HG03103 (cell line): ENCODE data around the gene SRPK2.

Experiments used
- ATAC-seq: cut with Tn5 transposase; IDR thresholded peaks from one replicate; pipeline ENCODE4 v1.9.1; 2021; ENCODE audit warnings: low read depth; ENCODE audit not compliant: unreplicated experiment

The SRPK2 gene

GRCh38 chr7:105153531-105153930, 235.2 kb downstream of the SRPK2 start:
- no peak for ATAC-seq

- ATAC-seq, result no peak
These were observed 237.6 kb downstream of the SRPK2 start for GRCh38 chr7:105151152-105151551.

GRCh38 chr7:105149827-105150226, 238.9 kb downstream of the SRPK2 start:
- no peak for ATAC-seq

- ATAC-seq, result no peak
These were observed 247.7 kb downstream of the SRPK2 start for GRCh38 chr7:105141068-105141467.

GRCh38 chr7:105139381-105139780, 249.3 kb downstream of the SRPK2 start:
- no peak for ATAC-seq

- no peak for ATAC-seq
These were observed 250.8 kb downstream of the SRPK2 start for GRCh38 chr7:105137898-105138297.

- no peak for ATAC-seq
These were observed 252.5 kb downstream of the SRPK2 start for GRCh38 chr7:105136221-105136620.

- no peak for ATAC-seq
These were observed 254.6 kb downstream of the SRPK2 start for GRCh38 chr7:105133986-105134655.

GRCh38 chr7:105133358-105133757, 255.4 kb downstream of the SRPK2 start:
- ATAC-seq, result no peak

GRCh38 chr7:105132835-105133234, 255.9 kb downstream of the SRPK2 start:
- ATAC-seq, result no peak

- no peak for ATAC-seq
These were observed 256.4 kb downstream of the SRPK2 start for GRCh38 chr7:105132335-105132734.

- no peak for ATAC-seq
These were observed 256.8 kb downstream of the SRPK2 start for GRCh38 chr7:105131890-105132289.

- no peak for ATAC-seq
These were observed 257.6 kb downstream of the SRPK2 start for GRCh38 chr7:105131033-105131656.

GRCh38 chr7:105130580-105130979, 258.1 kb downstream of the SRPK2 start:
- no peak for ATAC-seq

- no peak for ATAC-seq
These were observed 258.7 kb downstream of the SRPK2 start for GRCh38 chr7:105130048-105130447.

- no peak for ATAC-seq
These were observed 261.5 kb downstream of the SRPK2 start for GRCh38 chr7:105127179-105127578.

- ATAC-seq, result no peak
These were observed 262.2 kb downstream of the SRPK2 start for GRCh38 chr7:105126436-105126975.

- ATAC-seq, result no peak
These were observed 263.0 kb downstream of the SRPK2 start for GRCh38 chr7:105125745-105126144.

GRCh38 chr7:105122619-105123018, 266.1 kb downstream of the SRPK2 start:
- ATAC-seq, result no peak

GRCh38 chr7:105118612-105119600, 269.8 kb downstream of the SRPK2 start:
- peak; percentile 48 for ATAC-seq
